NCI-H345 treated with DMSO at 0.1 percent for 48 hours (cell line): ENCODE results near the gene IFIT5.
"Not testable (repeated sequence)": the region's sequence is repeated elsewhere in the genome, so short reads cannot be mapped to it uniquely, and the experiment has no call there.

Experiments
- DNase-seq: peaks from one replicate; lab custom pipeline; 2025; ENCODE audit not compliant: unreplicated experiment; lab: John Stamatoyannopoulos, UW

The IFIT5 gene

DNA sequence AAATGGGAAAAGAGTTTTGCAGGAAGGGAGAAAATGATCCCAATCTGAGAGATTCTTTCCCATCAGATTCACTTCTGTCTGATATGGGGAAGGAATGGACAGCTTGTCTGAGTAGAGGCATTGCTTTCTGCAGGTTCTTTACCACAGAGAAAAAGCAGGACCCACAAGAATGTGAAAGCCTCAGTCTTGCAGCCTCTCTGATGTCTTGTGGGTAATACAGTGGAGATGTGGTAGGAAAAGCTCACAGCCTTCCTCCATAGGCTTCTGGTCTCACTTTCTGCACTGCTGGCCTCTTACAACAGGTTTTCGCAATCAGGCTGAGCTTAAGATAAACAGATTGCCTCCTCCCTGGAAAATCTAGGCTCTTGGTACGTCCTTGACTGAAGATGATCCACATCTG lies 21.4 kb upstream of the IFIT5 start:
- DNase-seq, result no peak

DNA sequence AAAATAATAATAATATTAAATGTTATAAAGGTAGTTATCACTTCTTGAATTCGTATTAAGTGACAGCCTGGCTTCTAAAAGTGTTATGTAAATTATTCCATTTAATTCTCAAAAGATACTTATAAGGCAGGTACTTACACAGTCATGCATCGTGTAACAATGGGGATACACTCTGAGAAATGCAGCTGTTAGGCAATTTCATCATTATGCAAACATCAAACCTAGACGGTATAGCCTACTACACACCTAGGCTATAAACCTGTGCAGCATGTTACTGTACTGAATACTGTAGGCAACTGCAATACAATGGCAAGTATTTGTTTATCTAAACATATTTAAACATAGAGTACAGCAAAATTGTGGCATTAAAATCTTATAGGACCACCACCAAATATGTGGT lies 20.5 kb upstream of the IFIT5 start:
- DNase-seq, result no peak

DNA sequence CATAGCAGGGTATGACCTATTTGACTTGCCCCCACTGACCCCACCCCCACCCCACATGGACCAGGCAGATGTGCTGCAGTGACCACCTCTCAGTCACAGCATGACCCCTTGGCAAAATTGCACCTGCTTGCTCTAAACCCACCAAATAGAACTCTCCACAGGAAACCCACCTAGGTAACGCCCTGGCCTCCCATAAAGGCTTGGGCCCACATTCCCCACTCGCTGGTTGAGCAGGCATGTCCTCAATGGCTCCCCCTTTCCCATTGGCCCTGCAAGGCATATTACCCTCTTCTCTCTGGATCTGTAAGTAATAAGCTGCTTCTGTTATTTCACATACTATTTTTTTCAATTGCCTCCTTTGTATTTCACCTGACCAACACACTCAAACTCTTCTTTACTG lies 19.2 kb upstream of the IFIT5 start:
- no peak for DNase-seq

DNA sequence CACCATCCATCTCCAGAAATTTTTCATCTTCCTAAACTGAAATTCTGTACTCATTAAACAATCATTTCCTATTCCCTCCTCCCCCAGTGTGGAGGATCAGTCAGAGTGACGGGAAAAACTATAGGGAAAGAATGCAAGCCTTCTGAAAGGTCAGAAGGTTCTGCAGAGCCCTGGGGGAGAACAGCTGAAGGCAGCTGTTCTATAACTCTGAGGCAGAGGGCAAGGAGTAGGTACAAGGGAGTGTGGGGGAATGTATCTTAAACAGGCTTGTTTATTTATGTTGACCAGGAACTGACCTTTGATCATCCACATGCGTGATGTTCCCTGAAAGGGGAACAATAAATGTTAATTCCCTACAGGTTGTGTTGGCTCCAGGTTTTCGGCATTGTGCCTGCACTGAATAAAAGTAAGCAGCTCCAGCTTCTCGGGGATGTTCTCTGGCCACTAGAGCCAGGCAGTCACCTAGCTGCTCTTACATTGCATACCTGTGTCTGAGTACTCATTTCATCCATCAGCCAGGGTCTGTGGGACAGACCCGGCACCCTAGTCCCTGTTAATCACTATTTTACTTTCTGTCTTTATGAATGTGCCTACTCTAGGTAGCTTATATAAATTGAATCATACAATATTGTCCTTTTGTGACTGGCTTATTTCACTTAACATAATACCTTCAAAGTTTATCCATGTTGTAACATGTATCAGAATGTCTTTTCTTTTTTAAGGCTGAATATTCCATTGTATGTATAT lies 16.2 kb upstream of the IFIT5 start:
- no peak for DNase-seq

DNA sequence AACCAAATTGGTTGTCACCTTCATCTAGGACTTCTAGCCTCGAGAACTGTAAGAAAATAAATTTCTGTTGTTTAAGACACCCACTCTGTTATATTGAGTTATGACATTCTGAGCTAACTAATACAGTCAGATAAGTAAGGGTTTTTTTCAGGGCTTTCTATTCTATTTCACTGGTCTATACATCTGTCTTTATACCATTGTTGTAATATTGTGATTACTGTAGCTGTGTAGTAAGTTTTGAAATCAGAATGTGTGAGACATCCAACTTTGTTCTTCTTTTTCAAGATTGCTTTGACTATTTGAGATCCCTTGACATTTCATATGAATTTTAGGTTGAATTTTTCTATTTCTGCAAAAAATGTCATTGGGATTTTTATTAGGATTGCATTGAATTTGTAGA lies 14.4 kb upstream of the IFIT5 start:
- no peak for DNase-seq

DNA sequence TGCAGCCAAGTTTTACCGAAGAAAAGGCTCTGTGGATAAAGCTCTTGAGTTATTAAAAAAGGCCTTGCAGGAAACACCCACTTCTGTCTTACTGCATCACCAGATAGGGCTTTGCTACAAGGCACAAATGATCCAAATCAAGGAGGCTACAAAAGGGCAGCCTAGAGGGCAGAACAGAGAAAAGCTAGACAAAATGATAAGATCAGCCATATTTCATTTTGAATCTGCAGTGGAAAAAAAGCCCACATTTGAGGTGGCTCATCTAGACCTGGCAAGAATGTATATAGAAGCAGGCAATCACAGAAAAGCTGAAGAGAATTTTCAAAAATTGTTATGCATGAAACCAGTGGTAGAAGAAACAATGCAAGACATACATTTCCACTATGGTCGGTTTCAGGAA lies 11.3 kb upstream of the IFIT5 start:
- DNase-seq, result no peak

DNA sequence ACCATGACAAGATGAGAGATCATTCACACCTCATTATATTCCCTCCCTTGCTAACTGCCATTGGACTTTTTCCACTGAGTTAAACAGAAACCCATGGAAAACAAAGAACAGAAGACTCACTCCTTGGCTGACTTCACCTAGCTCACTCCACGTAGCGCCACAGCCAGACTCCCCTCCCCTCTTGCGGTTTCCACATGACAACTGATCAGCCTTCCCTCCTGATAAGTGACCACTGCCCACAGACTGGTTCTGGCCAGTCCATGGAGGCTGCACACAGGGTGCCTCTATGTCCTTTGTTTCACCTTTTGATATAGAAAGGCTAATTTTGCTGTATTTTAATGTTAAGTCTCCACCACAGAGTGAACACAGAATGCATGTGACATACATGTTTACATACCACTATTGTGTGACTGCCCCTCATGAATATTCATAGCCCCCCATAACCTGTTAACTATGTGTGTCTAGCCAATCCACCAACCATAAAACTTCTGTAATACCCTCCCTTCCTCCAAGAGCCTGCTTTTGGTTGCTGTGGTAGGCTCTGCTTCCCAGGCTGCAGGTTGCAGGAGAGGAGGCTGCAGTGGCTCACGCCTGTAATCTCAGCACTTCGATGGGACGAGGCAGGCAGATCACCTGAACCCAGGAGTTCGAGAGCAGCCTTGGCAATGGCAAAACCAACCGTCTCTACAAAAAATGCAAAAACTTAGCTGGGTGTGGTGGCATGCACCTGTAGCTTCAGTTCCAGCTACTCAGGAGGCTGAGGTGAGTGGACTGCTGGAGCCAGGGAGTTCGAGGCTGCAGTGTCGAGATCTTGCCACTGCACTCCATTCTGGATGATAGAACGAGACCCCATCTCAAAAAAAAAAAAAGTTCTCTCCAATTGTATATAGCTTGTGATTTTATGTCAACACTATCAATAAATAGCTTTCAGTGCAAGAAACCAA lies 10.0 kb upstream of the IFIT5 start:
- no peak for DNase-seq

DNA sequence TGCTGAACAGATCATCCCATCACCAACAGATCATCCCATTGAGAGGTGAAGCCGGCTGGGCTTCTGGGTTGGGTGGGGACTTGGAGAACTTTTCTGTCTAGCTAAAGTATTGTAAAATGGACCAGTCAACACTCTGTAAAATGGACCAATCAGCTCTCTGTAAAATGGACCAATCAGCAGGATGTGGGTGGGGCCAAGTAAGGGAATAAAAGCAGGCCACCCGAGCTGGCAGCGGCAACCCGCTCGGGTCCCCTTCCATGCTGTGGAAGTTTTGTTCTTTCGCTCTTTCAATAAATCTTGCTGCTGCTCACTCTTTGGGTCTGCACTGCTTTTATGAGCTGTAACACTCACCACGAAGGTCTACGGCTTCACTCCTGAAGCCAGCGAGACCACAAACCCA lies 8.2 kb upstream of the IFIT5 start:
- not testable (repeated sequence) for DNase-seq

DNA sequence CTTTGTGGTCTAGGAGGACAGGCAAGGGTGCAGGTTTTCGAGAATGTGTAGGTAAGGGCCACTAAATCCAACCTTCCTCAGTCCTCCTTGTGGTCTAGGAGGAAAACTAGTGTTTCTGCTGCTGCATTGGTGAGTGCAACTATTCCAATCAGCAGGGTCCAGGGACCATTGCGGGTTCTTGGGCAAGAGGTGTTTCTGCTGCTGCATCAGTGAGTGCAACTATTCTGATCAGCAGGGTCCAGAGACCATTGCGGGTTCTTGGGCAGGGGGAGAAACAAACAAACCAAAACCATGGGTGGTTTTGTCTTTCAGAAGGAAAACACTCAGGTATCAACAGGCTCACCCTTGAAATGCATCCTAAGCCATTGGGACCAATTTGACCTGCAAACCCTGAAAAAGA lies 6.6 kb upstream of the IFIT5 start:
- DNase-seq, result not testable (repeated sequence)

DNA sequence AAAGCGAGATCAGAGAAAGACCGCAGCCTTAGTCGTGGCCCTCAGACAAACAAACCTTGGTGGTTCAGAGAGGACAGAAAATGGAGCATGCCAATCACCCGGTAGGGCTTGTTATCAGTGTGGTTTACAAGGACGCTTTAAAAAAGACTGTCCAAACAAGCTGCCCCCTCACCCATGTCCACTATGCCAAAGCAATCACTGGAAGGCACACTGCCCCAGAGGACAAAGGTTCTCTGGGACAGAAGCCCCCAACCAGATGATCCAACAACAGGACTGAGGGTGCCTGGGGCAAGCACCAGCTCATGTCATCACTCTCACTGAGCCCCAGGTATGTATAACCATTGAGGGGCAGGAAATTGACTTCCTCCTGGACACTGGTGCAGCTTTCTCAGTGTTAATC lies 5.1 kb upstream of the IFIT5 start:
- not testable (repeated sequence) for DNase-seq

DNA sequence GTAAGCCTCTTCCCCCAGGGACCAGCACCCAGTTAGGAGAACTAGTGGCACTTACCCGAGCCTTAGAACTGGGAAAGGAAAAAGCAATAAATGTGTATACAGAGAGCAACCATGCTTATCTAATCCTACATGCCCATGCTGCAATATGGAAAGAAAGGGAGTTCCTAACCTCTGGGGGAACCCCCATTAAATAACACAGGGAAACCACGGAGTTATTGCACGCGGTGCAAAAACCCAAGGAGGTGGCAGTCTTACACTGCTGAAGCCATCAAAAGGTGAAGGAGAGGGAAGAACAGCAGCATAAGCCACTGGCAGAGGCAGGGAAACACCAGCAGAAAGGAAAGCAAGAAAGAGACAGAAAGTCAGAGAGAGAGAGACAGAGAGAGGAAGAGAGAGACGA lies 3.8 kb upstream of the IFIT5 start:
- not testable (repeated sequence) for DNase-seq

DNA sequence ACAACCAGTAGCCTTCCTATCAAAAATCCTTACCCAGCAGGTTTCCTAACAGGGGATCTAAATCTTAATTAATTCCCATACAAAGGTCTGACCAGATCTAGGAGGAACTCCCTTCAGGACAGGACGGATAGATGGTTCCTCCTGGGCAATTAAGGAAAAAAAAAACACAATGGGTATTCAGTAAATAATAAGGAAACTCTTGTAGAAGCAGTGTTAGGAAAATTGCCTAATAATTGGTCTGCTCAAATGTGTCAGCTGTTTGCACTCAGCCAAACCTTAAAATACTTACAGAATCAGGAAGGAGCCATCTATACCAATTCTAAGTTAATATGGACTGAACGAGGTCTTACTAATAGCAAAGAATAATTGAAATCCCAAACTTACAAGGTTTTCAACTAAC lies 3.2 kb upstream of the IFIT5 start:
- not testable (repeated sequence) for DNase-seq

DNA sequence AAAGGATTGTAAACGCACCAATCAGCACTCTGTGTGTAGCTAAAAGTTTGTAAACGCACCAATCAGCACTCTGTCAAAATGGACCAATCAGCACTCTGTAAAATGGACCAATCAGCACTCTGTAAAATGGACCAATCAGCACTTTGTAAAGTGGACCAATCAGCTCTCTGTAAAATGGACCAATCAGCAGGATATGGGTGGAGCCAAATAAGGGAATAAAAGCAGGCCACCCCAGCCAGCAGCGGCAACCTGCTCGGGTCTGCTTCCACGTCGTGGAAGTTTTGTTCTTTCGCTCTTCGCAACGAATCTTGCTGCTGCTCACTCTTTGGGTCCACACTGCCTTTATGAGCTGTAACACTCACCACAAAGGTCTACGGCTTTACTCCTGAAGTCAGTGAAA lies 2.1 kb upstream of the IFIT5 start:
- DNase-seq, result not testable (repeated sequence)

DNA sequence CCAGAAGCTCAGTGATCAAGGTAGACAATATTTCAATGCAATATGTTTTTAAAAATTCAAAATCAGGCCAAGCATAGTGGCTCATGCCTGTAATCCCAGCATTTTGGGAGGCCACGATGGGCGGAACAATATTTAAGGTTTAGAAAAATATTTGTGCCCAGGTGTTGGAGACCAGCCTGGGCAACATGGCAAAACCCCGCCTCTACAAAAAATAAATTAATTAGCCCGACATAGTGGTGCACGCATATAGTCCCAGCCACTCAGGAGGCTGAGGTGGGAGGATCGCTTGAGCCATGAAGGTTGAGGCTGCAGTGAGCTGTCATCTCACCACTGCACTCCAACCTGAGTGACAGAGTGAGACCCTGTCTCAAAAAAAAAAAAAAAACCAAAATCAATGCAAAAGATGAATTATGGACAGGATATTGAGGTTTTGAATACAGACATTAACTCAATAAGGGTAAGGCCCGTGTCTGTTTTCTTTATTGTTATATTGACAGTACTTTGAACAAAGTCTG lies 913 bp upstream of the IFIT5 start:
- no peak for DNase-seq

DNA sequence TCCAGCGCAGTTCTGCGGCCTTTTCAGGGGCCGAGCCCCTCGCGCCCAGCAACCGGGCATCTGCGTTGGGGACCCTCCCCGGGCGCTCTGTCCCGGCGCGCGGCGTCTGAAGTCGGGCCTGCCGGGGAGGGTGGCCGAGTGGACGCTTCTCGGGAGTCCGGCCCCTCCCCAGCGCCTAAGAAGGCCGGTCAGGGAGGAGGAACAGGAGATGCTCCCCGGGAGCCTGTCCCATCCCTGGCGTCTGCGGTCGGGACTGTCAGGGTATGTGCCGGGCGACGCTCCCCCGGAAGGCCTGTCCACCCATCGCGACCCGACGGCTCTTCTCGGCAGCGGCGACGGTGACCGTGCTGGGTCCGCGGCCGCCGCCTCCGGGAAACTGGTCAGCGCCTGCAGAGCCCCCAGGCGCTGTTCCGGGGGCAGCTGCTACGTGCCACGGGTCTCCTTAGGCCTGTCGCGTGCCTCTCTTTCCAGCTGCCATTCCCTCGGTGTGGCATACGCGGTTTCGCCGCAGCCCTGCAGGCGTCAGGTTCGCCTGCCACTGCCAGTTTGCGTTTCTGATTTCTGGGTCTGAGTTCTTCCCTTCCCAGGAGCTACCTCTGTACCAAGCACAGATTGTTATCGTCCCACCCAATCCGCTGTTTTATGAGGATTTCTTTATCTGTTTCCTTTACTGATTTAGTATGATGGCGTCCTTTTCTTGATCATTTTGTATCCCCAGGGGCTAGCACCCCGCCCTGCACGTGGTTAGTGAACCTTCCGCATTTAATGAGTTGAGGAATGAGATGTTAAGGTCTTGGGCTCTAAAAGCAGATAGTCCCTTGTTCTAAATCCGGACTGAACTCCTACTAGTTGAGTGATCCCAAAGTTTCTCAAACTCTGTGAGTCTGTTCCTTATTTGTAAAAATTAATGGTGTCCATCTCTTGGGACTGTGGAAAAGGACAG lies 782 bp downstream of the IFIT5 start:
- DNase-seq, result no peak

DNA sequence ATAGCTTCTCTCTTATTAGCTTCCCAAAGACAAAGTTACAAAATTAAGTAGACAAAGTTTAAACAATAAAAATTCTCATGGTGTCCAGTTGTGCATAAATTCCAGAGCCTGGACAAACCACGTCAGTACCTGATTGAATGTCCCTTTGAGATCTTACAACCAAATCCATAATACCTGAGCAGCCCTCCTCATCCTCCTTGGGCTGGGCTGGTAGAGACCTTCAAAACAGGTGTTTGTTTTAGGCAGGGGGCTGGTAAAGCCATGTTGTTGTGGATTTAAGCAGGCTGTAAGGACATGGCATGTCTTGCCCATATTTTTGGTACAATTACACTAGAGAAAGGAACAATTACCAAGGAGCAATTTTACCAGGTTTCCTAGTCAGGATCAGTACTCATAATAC lies 2.1 kb downstream of the IFIT5 start:
- no peak for DNase-seq

DNA sequence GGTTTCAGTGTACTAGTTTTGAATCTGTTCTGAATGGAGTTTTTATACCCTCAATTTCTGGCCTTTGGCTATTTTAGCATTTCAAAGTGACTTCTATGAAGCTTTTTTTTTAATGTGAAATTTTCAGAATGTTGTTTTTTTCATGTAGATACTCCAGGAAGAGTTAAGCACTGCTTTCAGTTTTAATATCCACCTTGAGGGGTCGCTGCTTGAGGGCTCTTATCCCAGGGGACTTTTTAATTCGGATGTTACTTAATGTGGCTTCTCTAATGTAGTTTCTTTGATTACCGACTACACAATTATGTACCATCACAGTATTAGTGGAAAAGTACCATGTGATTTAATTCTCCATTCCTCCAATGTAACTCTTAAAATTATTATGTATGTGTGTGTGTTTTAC lies 5.2 kb downstream of the IFIT5 start:
- no peak for DNase-seq

DNA sequence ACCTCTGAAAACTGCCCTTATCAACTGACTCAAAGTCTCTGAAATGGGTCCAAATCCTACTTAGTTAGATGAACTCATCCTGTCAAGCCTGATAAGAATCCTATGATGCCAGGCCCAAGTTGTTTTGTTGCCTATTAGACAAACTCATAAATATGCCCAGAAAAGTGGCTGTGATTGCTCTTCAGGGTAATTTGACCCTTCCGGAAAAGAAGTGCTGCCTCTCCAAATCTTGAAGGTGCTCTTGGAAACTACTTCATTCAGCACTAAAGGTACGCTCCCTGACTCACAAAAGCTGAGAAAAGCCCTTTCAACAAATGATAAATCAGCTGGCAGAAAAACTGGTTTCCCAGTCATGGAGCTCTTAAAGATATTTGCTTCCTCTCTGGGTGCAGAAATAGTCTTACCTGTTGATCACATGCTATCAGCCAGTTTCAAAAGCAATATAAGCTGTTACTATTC lies 6.7 kb downstream of the IFIT5 start:
- no peak for DNase-seq

DNA sequence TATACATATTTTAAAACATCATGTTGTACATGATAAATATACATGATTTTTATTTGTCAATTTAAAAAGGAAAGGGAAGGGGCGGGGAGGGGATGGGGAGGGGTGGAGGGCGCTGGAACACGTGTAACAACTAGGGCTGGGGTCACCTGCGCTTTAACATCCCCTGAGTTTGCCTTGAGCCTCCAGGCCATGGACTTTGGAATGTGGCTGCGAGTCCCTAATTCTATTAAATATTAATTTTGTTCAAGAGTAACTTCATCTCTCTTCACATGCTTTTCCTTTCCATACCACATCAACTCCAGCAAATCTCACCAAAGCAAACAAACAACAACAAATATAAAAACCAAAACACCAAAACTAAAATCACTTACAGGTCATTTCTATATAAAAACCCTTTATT lies 10.6 kb downstream of the IFIT5 start:
- DNase-seq, result no peak

DNA sequence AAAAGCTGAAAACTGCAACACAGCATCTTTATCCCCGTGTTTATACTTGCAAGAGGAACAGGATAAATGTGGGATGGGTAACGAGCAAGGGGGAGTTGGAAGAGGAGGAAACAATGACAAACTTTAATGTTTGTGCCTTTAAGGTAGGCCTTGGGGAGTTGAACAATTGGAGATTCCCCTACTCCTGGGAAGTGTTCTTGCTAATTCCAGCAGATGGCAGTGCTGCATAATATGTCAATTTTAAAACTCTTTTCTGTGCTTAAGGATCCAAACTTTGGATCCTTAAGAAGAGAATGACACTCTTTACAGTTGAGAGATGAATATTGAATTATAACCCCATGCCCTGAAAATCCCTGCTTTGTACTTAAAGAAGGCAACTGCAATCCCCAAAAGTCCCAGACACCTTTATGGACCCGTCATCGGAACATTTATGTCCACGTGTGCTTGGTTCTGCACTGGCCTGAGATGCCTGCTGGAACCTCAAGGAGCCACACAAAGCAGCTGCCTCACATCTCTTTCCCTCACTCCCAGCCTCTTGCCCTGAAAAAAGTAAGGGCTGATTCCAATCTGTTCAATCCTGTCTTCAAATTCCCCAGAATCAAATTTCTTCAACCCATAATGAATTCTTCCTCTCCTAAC lies 12.0 kb downstream of the IFIT5 start:
- peak; percentile 3 for DNase-seq
